GM12892 (cell line): ENCODE measurements around the gene LRPAP1.
"Not testable (repeated sequence)": the region's sequence is repeated elsewhere in the genome, so short reads cannot be mapped to it uniquely, and the experiment has no call there.

Experiments
- POLR2A ChIP-seq: IDR thresholded peaks from 2 replicates; pipeline ENCODE4 v1.6.1; 2011; ENCODE audit warnings: low read depth, low read length, control low read depth
- POLR2AphosphoS5 ChIP-seq: IDR thresholded peaks from 2 replicates; pipeline ENCODE4 v1.6.1; 2011; ENCODE audit warnings: low read depth, low read length, control low read depth
- TAF1 ChIP-seq: IDR thresholded peaks from 2 replicates; pipeline ENCODE4 v1.6.1; 2011; ENCODE audit warnings: low read depth, mild to moderate bottlenecking, control low read depth, low read length, borderline replicate concordance

DNA sequence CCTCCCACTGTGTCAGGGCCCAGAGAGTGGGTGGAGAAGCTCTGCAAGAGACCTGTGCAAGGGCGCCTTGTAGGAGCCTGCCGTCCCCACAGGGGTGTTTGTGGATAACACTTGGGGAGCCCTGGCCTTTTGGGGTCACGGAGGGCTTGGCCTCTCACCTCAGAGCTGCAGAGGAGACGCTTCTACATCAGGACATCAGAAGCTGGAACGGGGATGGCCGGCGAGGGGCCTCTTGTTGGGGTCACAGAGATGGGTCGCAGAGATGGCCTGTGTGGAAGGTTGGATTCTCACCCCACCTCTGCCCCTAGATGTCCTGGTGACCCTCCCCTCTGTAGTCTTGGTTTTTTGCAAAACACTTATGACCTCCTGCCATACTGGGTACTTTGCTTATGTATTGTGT, 13.1 kb upstream of the LRPAP1 start:
- not testable (repeated sequence) for TF ChIP-seq POLR2A, TAF1, POLR2AphosphoS5
